ENCODE results near the gene TTYH3.
A peak's percentile ranks its signal among the peaks of the same experiment; 100 is the strongest.

TTYH3 gene

GRCh38 chr7:2708547-2709310, 76.9 kb downstream of the TTYH3 start:
- DNase-seq (ENCODE audit: low spot score), result no peak

- peak; percentile 88 for DNase-seq (ENCODE audit: low spot score)
Measured at GRCh38 chr7:2709553-2710285, 77.9 kb downstream of the TTYH3 start.

GRCh38 chr7:2710286-2710655, 78.5 kb downstream of the TTYH3 start:
- DNase-seq (ENCODE audit: low spot score), result peak; percentile 73

- peak; percentile 33 for DNase-seq (ENCODE audit: low spot score)
Measured at GRCh38 chr7:2710901-2711551, 79.2 kb downstream of the TTYH3 start.

GRCh38 chr7:2711895-2712675, 80.3 kb downstream of the TTYH3 start:
- no peak for DNase-seq (ENCODE audit: low spot score)

- no peak for DNase-seq (ENCODE audit: low spot score)
Measured at GRCh38 chr7:2713370-2713769, 81.6 kb downstream of the TTYH3 start.

- DNase-seq (ENCODE audit: low spot score), result no peak
Measured at GRCh38 chr7:2713978-2714377, 82.2 kb downstream of the TTYH3 start.

Data from germinal center (tissue), 1 donor.